Activated gamma-delta T cell treated with Interleukin-2 at 50 U/mL for 16 hours (primary cell): ENCODE results near the gene MRTFB.

Source experiments
- DNase-seq: peaks from one replicate; pipeline ENCODE4 v3.0.0-alpha.2; 2020

MRTFB gene

DNA sequence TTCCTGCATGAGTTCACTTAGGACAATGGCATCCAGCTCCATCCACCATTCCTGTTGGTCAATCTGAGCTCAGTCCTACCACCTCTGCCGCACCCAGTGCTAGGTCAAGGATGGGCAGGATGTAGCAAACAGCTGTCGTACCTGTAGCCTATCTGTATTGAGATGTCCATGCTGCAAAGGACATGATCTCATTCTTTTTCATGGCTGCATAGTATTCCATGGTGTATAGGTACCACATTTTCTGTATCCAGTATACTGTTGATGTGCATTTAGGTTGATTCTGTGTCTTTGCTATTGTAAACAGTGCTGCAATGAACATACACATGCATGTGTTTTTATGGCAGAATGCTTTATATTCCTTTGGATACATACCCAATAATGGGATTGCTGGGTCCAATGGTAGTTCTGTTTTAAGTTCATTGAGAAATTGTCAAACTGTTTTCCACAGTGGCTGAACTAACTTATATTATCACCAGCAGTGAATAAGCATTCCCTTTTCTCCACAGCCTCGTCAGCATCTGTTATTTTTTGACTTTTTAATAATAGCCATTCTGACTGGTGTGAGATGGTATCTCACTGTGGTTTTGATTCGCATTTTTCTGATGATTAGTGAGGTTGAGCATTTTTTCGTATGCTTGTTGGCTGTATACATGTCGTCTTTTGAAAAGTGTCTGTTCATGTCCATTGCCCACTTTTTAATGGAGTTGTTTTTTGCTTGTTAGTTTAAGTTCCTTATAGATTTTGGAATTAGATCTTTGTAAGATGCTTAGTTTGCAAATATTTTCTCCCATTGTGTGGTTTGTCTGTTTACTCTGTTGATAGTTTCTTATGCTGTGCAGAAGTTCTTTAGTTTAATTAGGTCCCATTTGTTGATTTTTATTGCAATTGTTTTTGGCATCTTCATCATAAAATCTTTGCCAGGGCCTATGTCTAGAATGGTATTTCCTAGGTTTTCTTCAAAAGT is 7.2 kb upstream of the MRTFB start:
- DNase-seq, result no peak

DNA sequence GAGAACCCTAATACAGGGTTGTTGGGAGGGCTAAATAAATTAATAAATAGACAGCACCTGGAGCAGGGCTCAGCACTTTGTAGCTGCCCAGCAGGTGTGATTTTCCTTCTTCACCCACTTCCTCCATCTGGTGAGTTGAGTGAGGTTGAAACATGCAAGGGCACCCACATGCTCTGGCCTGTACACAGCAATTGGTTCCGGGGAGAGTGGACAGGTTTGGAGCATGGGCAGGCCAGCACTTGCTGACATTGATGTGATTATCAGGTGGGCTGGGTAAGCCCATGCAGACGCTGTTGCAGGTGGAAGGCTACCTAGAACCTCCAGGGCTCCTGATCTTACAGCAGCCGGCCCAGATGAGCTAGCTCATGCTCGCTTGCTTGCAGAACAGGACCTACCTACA is 1.3 kb upstream of the MRTFB start:
- no peak for DNase-seq

DNA sequence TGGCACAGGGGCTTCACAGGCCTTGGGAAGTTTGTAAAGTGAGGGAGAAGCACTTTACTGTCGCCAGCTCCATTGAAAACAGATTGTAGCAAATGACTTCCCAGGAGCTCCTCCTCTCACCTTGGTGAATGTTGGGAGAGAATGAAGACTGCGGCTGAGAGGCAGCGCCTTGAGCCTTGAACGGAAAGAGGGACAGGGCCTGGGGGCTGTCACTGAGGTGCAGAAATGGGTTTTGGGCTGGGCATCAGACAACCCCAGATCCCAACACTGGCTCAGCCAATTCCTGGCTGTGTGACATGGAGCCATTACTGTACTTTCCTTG is 603 bp upstream of the MRTFB start:
- no peak for DNase-seq

DNA sequence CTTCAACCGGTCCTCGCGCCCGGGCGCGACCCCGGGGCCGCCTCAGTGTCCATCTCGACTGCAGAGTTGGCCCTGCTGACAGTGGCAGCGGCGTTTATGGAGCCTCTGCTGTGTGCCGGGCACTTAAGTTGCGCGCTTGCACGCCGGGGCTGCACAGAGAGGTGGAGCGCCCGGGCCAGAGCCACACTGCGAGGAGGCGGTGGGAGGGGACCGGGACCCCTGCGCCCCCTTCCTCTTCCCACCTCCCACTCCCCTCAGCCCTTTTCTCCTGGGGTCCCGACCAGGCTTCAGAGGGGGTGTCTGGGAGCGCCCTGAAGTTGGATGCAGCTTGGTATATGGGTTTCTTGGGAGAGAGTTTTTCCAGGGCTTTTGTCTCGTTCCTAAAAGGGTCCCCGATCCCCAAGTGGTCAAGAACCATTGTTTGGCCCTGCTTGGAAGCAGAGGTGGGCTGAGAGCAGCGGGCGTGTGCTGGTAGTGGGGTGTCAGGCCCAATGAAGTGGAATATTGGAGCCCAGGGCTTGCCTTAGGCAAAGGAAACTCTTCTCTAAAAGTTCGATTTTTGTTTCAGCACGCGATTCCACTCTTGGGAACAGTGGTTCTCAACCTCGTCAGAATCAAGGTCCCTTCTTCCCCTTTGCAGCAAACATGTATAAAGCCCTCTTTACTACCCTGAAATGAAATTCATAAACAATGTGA is 605 bp downstream of the MRTFB start:
- DNase-seq, result no peak

DNA sequence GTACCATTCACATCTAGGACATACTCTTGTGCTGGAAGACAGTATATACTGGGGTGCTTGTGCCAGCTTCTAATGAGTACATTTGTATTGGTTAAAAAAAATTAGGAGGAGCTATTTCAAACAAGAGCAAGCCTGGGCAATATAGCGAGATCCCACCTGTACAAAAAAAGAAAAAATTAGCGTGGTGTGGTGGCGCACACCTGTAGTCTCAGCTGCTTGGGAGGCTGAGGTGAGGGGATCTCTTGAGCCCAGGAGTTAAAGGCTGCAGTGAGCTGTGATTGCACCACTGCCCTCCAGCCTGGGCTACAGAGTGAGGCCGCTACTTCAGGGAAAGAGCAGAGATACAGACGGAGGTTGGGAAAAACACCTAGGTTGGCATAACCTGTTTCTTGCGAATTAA is 1.2 kb downstream of the MRTFB start:
- DNase-seq, result no peak

DNA sequence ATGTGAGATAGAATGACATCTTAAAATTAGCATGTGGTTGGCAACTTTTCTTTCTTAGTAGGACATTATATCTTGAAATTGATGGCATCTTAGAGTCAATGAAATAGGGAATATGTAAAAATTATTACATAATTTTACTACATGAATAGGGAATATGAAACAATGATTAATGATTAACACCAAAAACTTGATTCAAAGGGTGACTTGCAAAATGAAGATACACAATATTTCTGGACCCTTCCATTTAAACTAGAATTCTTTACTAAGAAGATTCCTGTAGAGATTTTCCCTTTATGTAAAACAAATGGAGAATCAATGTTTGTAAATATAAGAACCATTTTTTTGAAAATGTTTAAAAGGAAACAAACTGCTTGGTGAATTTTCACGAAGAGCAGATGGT is 3.4 kb downstream of the MRTFB start:
- DNase-seq, result no peak

DNA sequence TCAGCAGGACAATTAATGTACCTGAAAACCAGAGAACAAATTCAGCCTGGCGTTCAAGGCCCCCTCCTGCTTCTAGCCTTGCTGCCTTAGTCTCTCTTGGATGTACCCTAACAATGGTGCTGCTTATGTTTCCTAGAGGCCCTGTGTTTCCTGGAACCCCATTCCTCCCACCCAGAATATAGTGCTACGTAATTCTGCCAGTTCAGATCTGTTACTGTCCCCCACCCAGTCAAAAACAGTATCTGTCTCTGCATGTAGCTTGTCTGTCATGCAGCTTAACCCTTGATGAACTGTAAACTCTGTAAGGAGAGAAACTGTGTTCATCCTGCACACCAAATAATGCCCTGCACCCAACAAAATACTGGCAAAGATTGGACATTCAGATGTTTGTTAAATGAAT is 6.8 kb downstream of the MRTFB start:
- no peak for DNase-seq

DNA sequence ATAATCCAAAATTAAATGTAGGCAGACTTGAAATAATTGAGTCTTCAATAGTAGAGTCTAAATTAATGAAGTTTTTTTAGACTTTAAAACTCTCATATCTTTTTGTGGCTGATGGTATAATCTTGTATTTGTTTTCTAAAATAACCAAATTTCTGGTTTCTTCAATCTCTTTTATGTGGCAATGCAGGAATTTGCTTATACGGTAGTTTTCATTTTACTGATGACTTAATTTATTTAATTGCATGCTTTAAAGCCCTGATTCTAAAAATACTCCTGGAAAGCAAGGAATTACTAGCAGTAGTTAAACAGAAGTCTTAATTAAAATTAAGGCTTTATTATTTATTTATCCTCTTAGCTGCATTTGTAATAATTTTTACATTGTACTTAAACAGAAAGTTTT is 15.4 kb downstream of the MRTFB start:
- DNase-seq, result no peak

DNA sequence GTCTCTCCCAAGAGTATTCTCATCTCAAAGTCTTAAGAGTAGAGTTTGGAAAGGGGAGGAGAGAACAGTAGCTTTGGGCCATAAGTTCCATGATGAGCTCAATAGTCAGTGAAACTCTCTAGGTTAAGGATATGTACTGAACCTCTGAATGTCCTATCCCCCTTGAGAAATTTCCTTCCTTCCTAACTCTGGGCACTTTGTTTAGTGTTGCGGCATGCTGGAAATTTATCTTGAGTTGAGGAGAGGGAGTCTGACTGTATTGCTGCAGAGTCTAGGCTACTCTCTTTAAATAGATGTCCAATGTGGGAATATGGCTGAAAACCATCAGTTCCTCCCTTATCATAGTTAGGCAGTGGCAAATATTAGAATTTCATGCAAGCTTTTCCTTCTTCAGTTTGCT is 16.1 kb downstream of the MRTFB start:
- DNase-seq, result no peak

DNA sequence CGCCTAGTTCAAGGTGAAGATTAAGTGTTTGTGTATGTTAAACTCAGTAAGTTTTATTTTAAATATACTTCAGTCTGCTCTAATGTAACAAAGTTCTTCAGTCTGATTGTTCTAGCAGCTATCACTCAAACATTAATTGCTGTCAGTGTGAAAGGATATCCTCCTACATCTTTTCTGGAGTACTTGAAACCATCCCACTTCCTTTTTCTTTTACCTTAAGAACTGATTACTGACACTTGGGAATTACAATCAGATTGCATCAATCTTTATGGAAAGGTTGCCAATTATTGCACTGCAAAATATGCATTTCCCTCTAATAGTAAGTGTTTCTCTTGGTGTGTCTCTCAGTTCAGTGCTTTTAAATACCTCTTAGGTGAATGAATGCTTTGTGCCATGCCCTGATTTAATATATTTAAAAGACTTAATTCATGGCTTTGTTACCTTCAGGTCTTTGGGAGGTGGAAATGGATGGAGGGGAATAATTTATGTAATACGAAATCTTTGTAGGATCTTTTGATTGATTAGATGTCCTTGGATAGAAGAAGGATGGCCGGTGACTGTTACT is 16.6 kb downstream of the MRTFB start:
- no peak for DNase-seq

DNA sequence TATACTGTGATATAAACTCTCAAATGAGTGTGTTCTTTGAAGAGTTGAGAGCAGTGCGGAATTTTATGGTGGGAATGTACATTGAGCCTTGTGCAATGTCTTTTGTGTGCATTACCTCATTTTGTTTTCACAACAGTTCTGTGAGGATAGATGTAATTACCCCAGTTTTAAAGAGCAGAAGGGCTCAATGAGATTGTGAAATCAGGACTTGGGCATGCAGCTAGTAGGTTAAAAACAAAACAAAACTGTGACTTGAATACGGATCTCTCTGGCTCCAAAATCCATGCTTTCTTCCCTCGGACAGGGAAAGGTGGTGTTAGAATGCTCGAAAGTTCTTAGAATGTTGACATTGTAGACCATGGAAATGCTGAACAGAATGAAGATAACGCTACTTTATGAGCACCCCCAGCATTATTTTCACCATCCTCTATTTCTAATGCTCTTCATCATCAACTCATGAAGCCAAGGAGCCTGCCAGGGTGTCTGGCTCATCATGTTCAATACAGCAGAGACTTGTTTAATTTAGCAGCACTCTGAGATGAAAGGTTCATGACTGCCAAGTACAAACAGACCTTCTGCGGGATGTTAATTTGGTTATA is 17.1 kb downstream of the MRTFB start:
- no peak for DNase-seq

DNA sequence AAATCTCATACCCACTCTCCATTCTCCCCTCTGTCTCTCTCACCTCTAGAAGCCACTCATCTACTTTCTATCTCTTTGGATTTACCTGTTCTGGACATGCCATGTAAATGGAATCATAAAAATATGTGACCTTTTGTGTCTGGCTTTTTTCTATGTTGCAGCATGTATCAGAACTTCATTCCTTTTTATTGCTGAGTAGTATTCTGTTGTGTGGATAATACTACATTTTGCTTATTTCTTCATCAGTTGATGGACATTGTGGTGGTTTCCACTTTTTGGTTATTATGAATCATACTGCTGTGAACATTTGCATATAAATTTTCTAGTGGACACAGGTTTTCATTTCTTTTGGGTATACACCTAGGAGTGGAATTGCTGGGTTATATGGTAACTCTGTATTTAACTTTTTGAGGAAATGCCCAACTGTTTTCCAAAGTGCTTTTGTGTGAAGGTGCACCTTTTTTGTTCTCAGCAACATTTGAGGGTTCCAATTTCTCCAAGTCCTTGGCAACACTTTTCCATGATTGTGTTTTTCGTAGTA is 18.2 kb downstream of the MRTFB start:
- DNase-seq, result no peak

DNA sequence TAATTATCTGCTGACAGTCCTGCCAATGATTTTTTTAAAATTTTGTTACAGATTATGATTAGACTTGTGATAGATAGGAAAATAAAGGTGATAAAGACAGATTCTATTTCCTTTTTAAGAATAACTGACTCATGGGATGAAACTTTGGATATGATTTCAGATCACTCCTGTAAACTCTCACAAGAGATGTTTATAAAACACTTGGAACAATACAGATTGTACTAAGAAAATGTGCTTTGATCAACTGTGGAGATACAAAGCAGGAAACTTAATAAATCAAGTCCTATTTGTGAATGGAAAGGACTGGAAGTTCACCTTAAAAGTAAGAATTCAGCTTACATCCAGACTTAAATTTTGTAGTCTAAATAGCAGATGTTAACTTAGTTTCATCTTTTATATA is 21.4 kb downstream of the MRTFB start:
- no peak for DNase-seq

DNA sequence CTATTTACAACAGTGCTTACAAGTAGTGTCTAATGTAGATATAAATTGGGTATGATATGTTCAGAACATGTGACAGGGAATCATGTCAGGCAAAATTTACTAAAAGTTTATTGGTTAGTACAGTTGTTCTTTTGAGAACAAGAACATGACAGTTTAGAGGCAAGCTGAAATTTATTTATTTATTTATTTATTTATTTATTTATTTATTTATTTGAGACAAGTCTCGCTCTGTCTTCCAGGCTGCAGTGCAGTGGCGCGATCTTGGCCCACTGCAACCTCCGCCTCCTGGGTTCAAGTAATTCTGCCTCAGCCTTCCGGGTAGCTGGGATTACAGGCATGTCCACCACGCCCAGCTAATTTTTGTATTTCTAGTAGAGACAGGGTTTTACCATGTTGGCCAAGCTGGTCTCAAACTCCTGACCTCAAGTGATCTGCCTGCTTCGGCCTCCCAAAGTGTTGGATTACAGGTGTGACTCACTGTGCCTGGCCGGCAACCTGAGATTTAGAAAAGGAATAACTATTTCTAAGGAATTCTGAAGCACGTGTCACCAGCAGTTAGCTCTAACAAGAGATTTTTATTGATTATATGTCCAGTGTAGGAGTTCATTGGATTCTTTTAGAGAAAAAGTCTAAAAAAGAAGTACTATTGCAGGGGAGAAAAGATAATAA is 24.9 kb downstream of the MRTFB start:
- DNase-seq, result no peak

DNA sequence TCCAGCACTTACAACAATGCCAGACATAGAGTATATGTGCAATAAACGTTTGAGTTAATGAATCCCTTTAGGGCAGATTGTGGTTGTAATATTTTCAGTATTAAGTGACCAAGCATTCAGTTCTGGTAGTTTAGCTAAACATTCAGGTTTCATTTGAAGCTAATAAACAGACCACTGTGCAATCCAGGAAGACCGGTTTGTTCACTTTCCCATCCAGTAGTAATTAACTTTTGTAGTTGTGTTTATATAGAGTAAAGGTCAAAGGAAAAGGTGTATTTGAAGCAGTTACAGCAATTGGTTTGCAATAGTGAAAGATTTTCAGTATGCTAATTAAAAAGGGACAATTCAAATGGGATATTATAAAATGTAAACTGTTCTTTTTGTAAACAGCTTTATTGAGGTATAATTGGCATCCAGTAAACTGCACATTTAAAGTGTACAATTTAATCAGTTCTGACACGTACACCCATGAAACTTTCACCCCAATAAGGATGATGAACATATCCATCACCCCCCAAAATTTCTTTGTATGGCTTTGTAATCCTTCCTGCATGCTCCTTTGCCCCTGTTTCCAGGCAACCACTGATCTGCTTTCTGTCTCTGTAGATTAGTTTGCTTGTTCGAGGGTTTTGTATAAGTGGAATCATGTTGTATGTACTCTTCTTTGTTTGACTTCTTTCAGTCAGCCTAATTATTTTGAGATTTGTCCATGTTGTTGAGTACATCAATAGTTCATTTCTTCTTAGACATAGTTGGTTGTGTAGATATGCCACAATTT is 26.3 kb downstream of the MRTFB start:
- DNase-seq, result no peak

DNA sequence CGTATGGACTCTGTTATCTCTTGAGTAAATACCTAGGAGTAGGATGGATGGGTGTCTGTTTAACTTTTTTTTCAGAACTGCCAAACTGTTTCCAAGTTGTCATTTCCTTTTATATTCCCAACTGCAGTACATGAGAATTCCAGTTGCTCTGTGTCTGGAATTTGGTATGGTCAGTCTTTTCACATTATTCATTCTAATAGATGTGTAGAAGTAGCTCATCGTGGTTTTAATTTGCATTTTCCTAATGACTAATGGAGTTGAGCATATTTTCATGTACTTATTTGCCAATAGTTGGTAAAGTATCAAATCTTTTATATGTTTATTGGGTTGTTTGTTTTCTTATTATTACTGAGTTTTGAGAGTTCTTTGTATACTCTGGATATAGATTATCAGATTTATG is 27.0 kb downstream of the MRTFB start:
- no peak for DNase-seq

DNA sequence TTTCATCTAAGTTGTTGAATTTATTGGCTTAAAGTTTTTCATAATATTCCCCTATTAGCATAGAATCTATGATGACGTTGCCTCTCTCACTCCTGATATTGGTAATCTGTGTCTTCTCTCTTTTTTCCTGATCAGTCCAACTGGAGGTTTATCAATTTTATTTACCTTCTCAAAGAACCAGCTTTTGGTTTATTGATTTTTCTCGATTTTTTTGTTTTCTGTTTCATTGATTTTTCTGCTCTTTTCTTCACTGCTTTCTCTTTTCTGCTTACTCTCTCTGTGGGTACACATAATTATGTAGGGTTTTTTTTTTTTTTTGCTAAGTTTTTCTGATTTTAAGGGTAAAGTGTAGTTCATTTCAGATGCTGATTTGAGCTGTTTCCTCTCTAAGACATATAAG is 29.7 kb downstream of the MRTFB start:
- no peak for DNase-seq

DNA sequence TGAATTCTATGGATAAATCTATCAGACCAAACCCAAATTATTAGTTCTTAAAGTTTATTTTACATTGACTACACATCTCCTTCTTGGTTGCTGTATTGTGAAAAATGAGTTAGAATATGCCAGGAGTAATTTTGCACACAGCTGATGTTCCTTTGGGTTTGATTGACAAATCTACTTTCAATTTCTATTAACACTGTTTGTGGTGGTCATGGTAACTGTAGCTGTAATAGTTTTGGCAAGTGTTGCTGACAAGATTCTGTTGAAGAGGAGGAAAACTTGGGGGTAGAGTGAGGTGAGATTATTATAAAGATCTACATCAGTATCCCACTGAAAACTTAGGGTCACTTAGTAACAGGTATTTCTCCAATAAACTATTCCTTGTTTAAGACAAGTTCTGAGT is 30.3 kb downstream of the MRTFB start:
- no peak for DNase-seq

DNA sequence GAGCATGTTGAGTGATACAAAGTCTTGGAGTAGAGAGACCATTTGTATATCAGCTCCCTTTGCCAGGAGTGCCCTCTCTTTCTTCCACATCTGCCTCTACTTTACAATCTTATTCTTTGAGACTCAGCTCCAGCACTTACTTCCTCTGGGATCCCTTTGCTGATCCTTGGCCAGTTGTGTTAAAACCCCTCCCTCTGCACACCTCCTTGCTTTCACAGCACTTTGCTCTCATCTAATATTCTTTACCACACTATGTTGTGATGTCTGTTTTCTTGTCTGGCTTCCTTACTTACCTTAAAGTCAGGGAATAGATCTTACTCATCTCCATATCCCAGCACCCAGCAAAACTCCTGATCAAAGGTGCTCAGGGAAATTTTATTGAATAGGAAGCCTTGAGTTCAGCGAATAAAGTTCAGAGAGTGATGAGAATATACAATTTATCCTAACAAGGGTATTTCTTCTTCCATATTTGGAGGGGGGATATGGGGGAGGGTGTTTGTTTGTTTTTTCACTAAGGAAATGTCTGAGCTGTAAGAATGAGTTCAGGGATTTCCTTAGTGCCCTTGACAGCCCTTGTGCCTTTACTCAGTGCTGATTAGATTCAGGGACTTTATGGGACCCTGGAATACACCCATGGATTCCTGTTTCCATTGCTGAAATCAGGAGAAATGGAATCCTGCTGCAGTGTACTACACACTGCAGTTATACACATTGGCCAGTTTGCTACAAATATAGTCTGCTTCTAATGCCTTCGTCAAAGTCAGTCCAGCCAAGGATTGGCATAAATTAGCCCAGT is 32.0 kb downstream of the MRTFB start:
- DNase-seq, result no peak

DNA sequence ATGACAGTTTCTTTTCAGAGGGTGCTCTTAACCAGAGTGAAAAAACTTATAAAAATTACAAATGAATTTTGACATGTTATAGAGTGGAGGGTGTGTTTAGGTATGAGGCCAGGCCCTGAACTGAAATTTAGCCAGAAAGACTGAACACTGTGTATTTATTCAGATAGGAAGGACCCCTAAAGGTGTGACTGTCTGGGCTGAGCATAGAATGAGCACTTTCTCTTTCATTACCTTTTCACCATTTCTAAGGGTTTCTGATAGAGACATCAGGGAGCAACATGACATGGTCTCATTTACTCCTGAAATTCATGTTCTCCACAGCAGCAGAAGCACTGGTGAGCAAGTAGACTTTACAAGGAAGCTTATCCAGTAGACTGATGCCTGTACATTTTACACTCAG is 32.9 kb downstream of the MRTFB start:
- no peak for DNase-seq

DNA sequence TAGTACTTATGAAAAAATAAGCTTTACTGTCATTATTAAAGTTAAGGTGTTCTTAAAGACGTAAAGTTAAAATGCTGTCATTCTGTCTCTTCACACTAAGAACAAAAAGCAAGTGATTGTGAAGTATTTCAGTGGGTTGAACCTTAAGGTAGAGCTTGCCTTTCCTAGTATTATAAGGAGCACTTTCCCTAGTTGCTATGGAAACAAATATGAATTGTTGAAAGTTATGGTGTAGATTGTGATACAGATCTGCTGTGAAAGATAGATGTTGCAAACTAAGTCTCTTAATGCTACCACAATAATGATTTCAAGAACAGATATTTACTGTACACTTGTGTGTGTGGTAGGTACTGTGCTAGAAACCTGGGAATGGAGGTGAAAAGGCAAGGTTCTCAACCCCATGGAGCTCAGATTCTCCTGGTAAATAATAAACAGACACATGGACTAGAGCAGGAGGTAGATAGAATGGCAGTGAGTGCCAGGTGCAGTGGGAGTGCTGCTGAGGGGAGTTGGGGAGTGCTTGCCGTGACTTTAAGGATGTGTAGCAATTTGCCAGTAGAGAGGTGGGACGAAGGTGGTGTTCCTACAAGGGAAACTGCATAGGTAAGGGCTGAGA is 34.7 kb downstream of the MRTFB start:
- DNase-seq, result no peak
